ENCODE measurements around the gene NAV2.
"Not testable (repeated sequence)": the region's sequence is repeated elsewhere in the genome, so short reads cannot be mapped to it uniquely, and the experiment has no call there.

NAV2 gene

GRCh38 chr11:20000351-20001134 lies 287.9 kb downstream of the NAV2 start:
- DNase-seq (ENCODE audit: low read depth), result no peak
- H3K4me3 ChIP-seq (ENCODE audit: low read depth, low read length), result no peak overlapping the region
- no peak for TF ChIP-seq CTCF (IDR thresholded peaks at IDR 0.05; ENCODE audit: low read depth, low read length, missing control alignments)

GRCh38 chr11:20002312-20003216 lies 289.9 kb downstream of the NAV2 start:
- no peak overlapping the region for H3K4me3 ChIP-seq (ENCODE audit: low read depth, low read length)
- no peak for TF ChIP-seq CTCF (IDR thresholded peaks at IDR 0.05; ENCODE audit: low read depth, low read length, missing control alignments)
- DNase-seq (ENCODE audit: low read depth), result no peak

GRCh38 chr11:20003351-20003750 lies 290.7 kb downstream of the NAV2 start:
- no peak for DNase-seq (ENCODE audit: low read depth)
- no peak overlapping the region for H3K4me3 ChIP-seq (ENCODE audit: low read depth, low read length)
- no peak for TF ChIP-seq CTCF (IDR thresholded peaks at IDR 0.05; ENCODE audit: low read depth, low read length, missing control alignments)

GRCh38 chr11:20004866-20005265 lies 292.2 kb downstream of the NAV2 start:
- no peak for TF ChIP-seq CTCF (IDR thresholded peaks at IDR 0.05; ENCODE audit: low read depth, low read length, missing control alignments)
- H3K4me3 ChIP-seq (ENCODE audit: low read depth, low read length), result no peak overlapping the region
- no peak for DNase-seq (ENCODE audit: low read depth)

- no peak for DNase-seq (ENCODE audit: low read depth)
- no peak overlapping the region for H3K4me3 ChIP-seq (ENCODE audit: low read depth, low read length)
- TF ChIP-seq CTCF (IDR thresholded peaks at IDR 0.05; ENCODE audit: low read depth, low read length, missing control alignments), result no peak
Measured at GRCh38 chr11:20005747-20006146, 293.1 kb downstream of the NAV2 start.

GRCh38 chr11:20006618-20007017 lies 294.0 kb downstream of the NAV2 start:
- not testable (repeated sequence) for DNase-seq (ENCODE audit: low read depth); H3K4me3 ChIP-seq (ENCODE audit: low read depth, low read length)

- TF ChIP-seq CTCF (IDR thresholded peaks at IDR 0.05; ENCODE audit: low read depth, low read length, missing control alignments), result no peak
- DNase-seq (ENCODE audit: low read depth), result no peak
- H3K4me3 ChIP-seq (ENCODE audit: low read depth, low read length), result no peak overlapping the region
Measured at GRCh38 chr11:20007386-20007785, 294.7 kb downstream of the NAV2 start.
